A673 (cell line): ENCODE results near the gene DMD. TPM values are rescaled to one million over a fixed set of nuclear protein-coding genes. Genes with fewer than 3 reads are reported as not detected.

Experiments
- BruUV-seq: library from RNA; stranded (reverse); fragments of 400-500 nt; replicated peaks from 2 replicates; lab custom pipeline; 2021; lab: Mats Ljungman, UMichigan
- CTCF ChIA-PET: fragments of 300-600 bp; sonication (Branson Sonifier 250); formaldehyde crosslinking; loops from one replicate; lab custom pipeline; 2022; ENCODE audit warnings: antibody characterized with exemption; lab: Charles Lee
- POLR2A ChIA-PET: fragments of 300-600 bp; sonication (Branson Sonifier 250); formaldehyde crosslinking; loops from one replicate; lab custom pipeline; 2022; ENCODE audit warnings: antibody characterized with exemption; ENCODE audit not compliant: low non-redundant PET; lab: Charles Lee
- DNase-seq: peaks from one replicate; pipeline ENCODE4 v3.0.0-alpha.2; 2015; ENCODE audit warnings: low spot score
- H3K27ac ChIP-seq: fragments of 200-600 bp; sonication (generic); 2 replicates; pipeline ENCODE4 v1.5.1; 2016; ENCODE audit warnings: mixed run types, low read depth, mild to moderate bottlenecking, mixed read lengths, antibody characterized with exemption, low read length; ENCODE audit not compliant: poor library complexity, severe bottlenecking
- H3K27me3 ChIP-seq: fragments of 200-600 bp; sonication (generic); replicated peaks from 2 replicates; pipeline ENCODE4 v1.6.1; 2017; ENCODE audit warnings: mixed run types, low read depth, mild to moderate bottlenecking, mixed read lengths, antibody characterized with exemption, low read length; ENCODE audit not compliant: insufficient read depth, poor library complexity
- H3K36me3 ChIP-seq: fragments of 200-600 bp; sonication (generic); 2 replicates; pipeline ENCODE4 v1.6.1; 2016; ENCODE audit warnings: mixed run types, mild to moderate bottlenecking, mixed read lengths, antibody characterized with exemption, low read length; ENCODE audit not compliant: insufficient read depth, poor library complexity, severe bottlenecking
- H3K4me1 ChIP-seq: fragments of 200-600 bp; sonication (generic); 2 replicates; pipeline ENCODE4 v1.6.1; 2017; ENCODE audit warnings: mixed run types, mild to moderate bottlenecking, mixed read lengths, antibody characterized with exemption, low read length; ENCODE audit not compliant: insufficient read depth, poor library complexity, severe bottlenecking
- H3K4me3 ChIP-seq: fragments of 200-600 bp; sonication (generic); 2 replicates; pipeline ENCODE4 v1.5.1; 2016; ENCODE audit warnings: low read depth, mixed run types, mild to moderate bottlenecking, mixed read lengths, low read length; ENCODE audit not compliant: poor library complexity, severe bottlenecking
- H3K9me3 ChIP-seq: fragments of 200-600 bp; sonication (generic); 2 replicates; pipeline ENCODE4 v1.6.1; 2016; ENCODE audit warnings: mixed run types, low read depth, mild to moderate bottlenecking, mixed read lengths, antibody characterized with exemption, low read length; ENCODE audit not compliant: poor library complexity, severe bottlenecking
- EZH2 ChIP-seq: fragments of 200-600 bp; sonication (generic); IDR thresholded peaks from 2 replicates; pipeline ENCODE4 v1.6.1; 2017; ENCODE audit warnings: borderline replicate concordance, low read depth, mild to moderate bottlenecking, mixed read lengths, antibody characterized with exemption, low read length; ENCODE audit not compliant: poor library complexity, severe bottlenecking
- intact Hi-C: fragments of 100-400 bp; cut with micrococcal nuclease; formaldehyde crosslinking; loops from one replicate; pipeline ENCODE4 v1.10.0; 2022; ENCODE audit not compliant: unreplicated experiment
- total RNA-seq: library from RNA; stranded (reverse); gene quantifications from 2 replicates; pipeline ENCODE4 v1.2.3, GENCODE V29; 2021
- TF ChIP-seq, protein P1 (sequence below): fragments of 300-800, 200-600 bp; sonication (generic); conservative IDR thresholded peaks from 2 replicates; pipeline ENCODE4 v1.5.1; 2017; ENCODE audit warnings: low read depth, mild to moderate bottlenecking, antibody characterized with exemption, low read length, moderate library complexity, mixed read lengths

The DMD gene
- total RNA-seq, 1 experiment from 2014 or later: 5.4 TPM

DNA sequence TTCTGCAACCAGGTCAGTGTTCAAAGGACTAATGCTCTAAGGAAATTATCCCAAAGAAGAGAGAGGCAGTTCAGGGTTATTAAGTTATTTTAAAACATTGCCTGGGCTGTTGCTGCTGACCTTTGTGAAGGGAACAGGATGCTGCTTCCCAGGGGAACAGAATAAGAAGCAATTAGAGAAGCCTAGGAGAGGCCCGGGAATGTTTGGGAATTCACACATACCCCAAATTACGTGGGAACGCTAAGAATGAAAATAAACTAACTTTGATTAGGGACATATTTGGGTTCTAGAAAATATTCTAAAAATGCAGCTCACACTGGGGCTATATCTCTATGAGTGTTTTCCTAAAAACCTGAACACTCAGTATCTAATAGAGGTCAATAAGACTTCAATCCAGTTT is 1896.4 kb downstream of the DMD start:
- Histone ChIP-seq H3K4me3 (no peak overlapping the region), H3K27ac (no peak overlapping the region), H3K36me3 (no peaks in the 10 kb centered on the region), H3K27me3 (no peaks in the 10 kb centered on the region), H3K9me3 (no peaks in the 10 kb centered on the region), H3K4me1 (no peaks in the 10 kb centered on the region)
- intact Hi-C loops: no loop called here
- BruUV-seq: no TSS peak
- DNase-seq: no peak
- ChIA-PET CTCF (no interaction called here), POLR2A (no interaction called here)
- no peak for TF ChIP-seq EZH2
- TF ChIP-seq, protein P1, sequence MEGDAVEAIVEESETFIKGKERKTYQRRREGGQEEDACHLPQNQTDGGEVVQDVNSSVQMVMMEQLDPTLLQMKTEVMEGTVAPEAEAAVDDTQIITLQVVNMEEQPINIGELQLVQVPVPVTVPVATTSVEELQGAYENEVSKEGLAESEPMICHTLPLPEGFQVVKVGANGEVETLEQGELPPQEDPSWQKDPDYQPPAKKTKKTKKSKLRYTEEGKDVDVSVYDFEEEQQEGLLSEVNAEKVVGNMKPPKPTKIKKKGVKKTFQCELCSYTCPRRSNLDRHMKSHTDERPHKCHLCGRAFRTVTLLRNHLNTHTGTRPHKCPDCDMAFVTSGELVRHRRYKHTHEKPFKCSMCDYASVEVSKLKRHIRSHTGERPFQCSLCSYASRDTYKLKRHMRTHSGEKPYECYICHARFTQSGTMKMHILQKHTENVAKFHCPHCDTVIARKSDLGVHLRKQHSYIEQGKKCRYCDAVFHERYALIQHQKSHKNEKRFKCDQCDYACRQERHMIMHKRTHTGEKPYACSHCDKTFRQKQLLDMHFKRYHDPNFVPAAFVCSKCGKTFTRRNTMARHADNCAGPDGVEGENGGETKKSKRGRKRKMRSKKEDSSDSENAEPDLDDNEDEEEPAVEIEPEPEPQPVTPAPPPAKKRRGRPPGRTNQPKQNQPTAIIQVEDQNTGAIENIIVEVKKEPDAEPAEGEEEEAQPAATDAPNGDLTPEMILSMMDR: no peak

DNA sequence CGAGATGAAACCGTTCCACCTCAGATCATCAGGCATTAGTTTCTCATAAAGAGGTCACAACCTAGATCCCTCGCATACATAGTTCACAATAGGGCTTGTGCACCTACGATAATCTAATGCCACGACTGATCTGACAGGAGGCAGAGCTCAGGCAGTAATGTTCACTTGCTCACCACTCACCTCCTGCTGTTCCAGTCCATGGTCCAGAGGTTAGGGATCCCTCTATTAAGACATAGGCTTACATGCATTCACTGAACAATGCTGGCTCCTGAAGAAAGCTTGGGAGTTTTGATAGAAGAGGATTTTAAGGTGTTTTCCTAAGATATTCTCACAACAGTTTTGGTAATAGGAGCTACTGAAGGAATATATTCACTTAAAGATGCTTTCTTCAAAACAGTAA is 1903.4 kb downstream of the DMD start:
- no peaks in the 10 kb centered on the region for H3K36me3 ChIP-seq
- H3K4me1 ChIP-seq: no peaks in the 10 kb centered on the region
- H3K27ac ChIP-seq: no peak overlapping the region
- TF ChIP-seq EZH2: no peak
- TF ChIP-seq, protein P1: no peak
- BruUV-seq: no TSS peak
- POLR2A ChIA-PET: no interaction called here
- no peaks in the 10 kb centered on the region for H3K9me3 ChIP-seq
- CTCF ChIA-PET: no interaction called here
- H3K27me3 ChIP-seq: peaks cover 5% of the 10 kb centered on the region
- H3K4me3 ChIP-seq: no peak overlapping the region
- intact Hi-C loops: no loop called here
- DNase-seq: no peak

DNA sequence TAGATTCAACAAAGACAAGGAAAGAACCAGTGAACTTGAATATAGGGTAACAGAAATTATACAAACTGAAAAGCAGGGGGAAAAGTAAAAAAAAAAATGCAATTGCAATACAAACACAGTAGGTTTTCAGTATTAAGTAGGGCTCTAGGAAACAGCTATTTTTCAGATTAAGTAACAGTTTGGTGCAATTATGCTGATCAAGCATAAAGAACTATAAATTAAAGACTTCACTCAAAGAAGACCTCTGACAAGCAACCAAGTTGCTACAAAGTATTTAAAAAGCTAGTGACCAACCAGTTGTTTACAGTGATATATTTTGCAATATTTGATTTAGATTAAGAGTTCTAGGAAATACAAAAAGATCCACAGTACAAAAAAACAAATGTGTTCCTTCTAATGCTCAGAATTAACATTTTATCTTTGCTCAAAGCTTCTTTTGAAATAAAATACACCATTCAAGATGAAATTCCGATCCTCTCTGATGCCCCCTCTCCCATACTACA is 1908.7 kb downstream of the DMD start:
- H3K27me3 ChIP-seq: peaks cover 5% of the 10 kb centered on the region
- ChIA-PET CTCF (no interaction called here), POLR2A (no interaction called here)
- H3K9me3 ChIP-seq: no peaks in the 10 kb centered on the region
- no peaks in the 10 kb centered on the region for H3K36me3 ChIP-seq
- H3K4me3 ChIP-seq: no peak overlapping the region
- intact Hi-C loops: no loop called here
- BruUV-seq: no TSS peak
- TF ChIP-seq, protein P1: no peak
- TF ChIP-seq EZH2: no peak
- no peaks in the 10 kb centered on the region for H3K4me1 ChIP-seq
- no peak overlapping the region for H3K27ac ChIP-seq
- DNase-seq: no peak
